Lower lobe of right lung (tissue), 2 donors: ENCODE measurements around the gene UNC80. TPM values are rescaled to one million over a fixed set of nuclear protein-coding genes. Genes with fewer than 3 reads are reported as not detected.

ENCODE experiments used
- ATAC-seq, 2 donors: fragments of 200-7000 bp; cut with Tn5 transposase; one replicate each; pipeline ENCODE4 v1.9.1; 2020 to 2022; ENCODE audit warnings: mild to moderate bottlenecking in 2 of 2, moderate library complexity in 2 of 2
- DNase-seq: peaks from one replicate; pipeline ENCODE4 v3.0.0-alpha.2; 2020
- H3K27ac ChIP-seq: fragments of 200-600 bp; one replicate; pipeline ENCODE4 v1.8.0; 2022
- H3K27me3 ChIP-seq: fragments of 200-600 bp; one replicate; pipeline ENCODE4 v1.8.0; 2022; ENCODE audit warnings: low read depth
- H3K36me3 ChIP-seq: fragments of 200-600 bp; one replicate; pipeline ENCODE4 v1.8.0; 2022; ENCODE audit warnings: mild to moderate bottlenecking
- H3K4me1 ChIP-seq: fragments of 200-600 bp; one replicate; pipeline ENCODE4 v1.8.0; 2022
- H3K4me3 ChIP-seq: fragments of 200-600 bp; one replicate; pipeline ENCODE4 v1.8.0; 2022; ENCODE audit warnings: mild to moderate bottlenecking
- H3K9me3 ChIP-seq: fragments of 200-600 bp; one replicate; pipeline ENCODE4 v1.8.0; 2022
- intact Hi-C: fragments of 100-400 bp; cut with DNase I; formaldehyde crosslinking; loops from one replicate; pipeline ENCODE4 v1.11.0; 2022
- long read RNA-seq: library from polyadenylated mRNA; unstranded; transcript quantifications from one replicate; pipeline ENCODE4 v2.0.0, GENCODE V29; 2021
- total RNA-seq: library from RNA; stranded (reverse); fragmentation: NEBNext Ultra II Directional; extraction: Animal tissue kit (Norgen Biotek cat#: 25700); gene quantifications from one replicate; pipeline ENCODE4 v1.2.1, GENCODE V29; 2021
- TF ChIP-seq, protein P1 (sequence below): fragments of 200-600 bp; IDR thresholded peaks from one replicate; pipeline ENCODE4 v1.8.0; 2022; ENCODE audit warnings: antibody characterized with exemption, mild to moderate bottlenecking
- donor health status: DM: no; HTN: yes; CAD: no; lungs with severe emphysema.

UNC80 gene, protein sequence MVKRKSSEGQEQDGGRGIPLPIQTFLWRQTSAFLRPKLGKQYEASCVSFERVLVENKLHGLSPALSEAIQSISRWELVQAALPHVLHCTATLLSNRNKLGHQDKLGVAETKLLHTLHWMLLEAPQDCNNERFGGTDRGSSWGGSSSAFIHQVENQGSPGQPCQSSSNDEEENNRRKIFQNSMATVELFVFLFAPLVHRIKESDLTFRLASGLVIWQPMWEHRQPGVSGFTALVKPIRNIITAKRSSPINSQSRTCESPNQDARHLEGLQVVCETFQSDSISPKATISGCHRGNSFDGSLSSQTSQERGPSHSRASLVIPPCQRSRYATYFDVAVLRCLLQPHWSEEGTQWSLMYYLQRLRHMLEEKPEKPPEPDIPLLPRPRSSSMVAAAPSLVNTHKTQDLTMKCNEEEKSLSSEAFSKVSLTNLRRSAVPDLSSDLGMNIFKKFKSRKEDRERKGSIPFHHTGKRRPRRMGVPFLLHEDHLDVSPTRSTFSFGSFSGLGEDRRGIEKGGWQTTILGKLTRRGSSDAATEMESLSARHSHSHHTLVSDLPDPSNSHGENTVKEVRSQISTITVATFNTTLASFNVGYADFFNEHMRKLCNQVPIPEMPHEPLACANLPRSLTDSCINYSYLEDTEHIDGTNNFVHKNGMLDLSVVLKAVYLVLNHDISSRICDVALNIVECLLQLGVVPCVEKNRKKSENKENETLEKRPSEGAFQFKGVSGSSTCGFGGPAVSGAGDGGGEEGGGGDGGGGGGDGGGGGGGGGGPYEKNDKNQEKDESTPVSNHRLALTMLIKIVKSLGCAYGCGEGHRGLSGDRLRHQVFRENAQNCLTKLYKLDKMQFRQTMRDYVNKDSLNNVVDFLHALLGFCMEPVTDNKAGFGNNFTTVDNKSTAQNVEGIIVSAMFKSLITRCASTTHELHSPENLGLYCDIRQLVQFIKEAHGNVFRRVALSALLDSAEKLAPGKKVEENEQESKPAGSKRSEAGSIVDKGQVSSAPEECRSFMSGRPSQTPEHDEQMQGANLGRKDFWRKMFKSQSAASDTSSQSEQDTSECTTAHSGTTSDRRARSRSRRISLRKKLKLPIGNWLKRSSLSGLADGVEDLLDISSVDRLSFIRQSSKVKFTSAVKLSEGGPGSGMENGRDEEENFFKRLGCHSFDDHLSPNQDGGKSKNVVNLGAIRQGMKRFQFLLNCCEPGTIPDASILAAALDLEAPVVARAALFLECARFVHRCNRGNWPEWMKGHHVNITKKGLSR (N-terminal part only)
- not detected for total RNA-seq
- long read RNA-seq: 0 reads

DNA sequence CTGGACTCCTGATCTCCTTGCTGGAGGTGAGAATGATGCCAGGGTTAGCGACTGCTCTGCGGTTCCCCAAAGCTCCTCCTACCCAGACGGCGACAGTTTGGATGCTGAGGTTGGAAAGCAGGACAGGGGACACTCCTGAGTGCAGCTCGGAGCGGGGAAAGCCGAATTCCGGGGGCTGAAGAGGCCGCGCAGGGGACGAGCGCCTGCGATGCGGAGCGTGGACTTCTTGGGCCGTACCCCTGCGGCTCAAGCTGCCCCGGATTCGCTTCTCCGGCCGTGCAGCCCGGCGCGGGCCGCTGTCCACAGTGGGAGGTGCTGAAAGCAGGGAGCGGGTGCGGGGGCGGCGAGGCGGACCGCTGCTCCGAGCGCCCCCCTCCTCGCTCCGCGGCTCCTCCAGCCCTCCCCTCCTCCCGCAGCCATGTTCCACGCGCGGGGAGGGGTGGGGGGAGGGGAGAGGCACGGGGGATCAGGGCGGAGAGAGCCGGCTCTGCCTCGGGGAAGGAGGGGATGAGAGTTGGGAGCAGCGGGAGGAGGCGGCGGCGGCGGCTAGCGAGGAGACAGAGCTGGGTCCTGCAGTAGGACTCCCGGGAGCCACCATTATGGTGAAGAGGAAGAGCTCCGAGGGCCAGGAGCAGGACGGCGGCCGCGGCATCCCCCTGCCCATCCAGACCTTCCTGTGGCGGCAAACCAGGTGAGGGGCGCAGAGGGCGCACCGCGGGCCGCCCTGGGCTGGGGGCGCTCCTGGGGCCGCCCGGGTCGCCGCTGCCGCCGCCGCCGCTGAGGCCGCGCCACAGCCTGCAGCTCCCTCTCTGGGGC is at the start of gene UNC80:
Gene UNC80, plus strand, starts transcription at position 359 of the 816 bp plus-strand sequence. Its CDS starts 241 bp downstream, at position 600.
- Histone ChIP-seq H3K4me3 (no peak within 1 kb of the TSS), H3K27ac (no peak within 1 kb of the TSS)

DNA sequence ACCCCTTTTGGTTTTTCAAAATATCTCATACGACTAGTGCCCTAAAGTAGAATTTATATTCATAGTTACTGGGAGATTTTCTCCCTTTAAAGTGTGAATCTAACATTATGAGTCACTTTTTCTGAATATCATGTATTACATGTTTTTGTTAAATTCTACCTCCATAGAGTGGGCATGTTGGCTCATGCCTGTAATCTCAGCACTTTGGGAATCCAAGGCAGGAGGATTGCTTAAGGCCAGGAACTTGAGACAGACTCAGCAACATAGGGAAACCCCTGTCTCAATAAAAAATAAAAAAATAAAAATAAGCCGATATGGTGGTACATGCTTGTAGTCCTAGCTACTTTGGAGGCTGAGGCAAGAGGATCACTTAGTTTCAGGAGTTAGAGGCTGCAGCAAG is 45.3 kb upstream of the UNC80 start:
- TF ChIP-seq, protein P1, sequence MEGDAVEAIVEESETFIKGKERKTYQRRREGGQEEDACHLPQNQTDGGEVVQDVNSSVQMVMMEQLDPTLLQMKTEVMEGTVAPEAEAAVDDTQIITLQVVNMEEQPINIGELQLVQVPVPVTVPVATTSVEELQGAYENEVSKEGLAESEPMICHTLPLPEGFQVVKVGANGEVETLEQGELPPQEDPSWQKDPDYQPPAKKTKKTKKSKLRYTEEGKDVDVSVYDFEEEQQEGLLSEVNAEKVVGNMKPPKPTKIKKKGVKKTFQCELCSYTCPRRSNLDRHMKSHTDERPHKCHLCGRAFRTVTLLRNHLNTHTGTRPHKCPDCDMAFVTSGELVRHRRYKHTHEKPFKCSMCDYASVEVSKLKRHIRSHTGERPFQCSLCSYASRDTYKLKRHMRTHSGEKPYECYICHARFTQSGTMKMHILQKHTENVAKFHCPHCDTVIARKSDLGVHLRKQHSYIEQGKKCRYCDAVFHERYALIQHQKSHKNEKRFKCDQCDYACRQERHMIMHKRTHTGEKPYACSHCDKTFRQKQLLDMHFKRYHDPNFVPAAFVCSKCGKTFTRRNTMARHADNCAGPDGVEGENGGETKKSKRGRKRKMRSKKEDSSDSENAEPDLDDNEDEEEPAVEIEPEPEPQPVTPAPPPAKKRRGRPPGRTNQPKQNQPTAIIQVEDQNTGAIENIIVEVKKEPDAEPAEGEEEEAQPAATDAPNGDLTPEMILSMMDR: no peak
- ATAC-seq (no peak), DNase-seq (no peak)
- no peak overlapping the region for H3K27ac ChIP-seq
- no peaks in the 10 kb centered on the region for H3K27me3 ChIP-seq
- H3K9me3 ChIP-seq: no peaks in the 10 kb centered on the region
- H3K4me3 ChIP-seq: no peak overlapping the region
- no peaks in the 10 kb centered on the region for H3K4me1 ChIP-seq
- intact Hi-C loops: no loop called here
- no peaks in the 10 kb centered on the region for H3K36me3 ChIP-seq

More for the DNA sequence above, at the start of gene UNC80:
- peaks cover 30% of the 10 kb centered on the region for H3K27me3 ChIP-seq
- intact Hi-C loops: no loop called here
- ATAC-seq (peak; percentile 90 to 92), DNase-seq (peak; percentile 61)
- TF ChIP-seq, protein P1: no peak
- H3K36me3 ChIP-seq: no peaks in the 10 kb centered on the region
- no peaks in the 10 kb centered on the region for H3K4me1 ChIP-seq
- no peaks in the 10 kb centered on the region for H3K9me3 ChIP-seq

DNA sequence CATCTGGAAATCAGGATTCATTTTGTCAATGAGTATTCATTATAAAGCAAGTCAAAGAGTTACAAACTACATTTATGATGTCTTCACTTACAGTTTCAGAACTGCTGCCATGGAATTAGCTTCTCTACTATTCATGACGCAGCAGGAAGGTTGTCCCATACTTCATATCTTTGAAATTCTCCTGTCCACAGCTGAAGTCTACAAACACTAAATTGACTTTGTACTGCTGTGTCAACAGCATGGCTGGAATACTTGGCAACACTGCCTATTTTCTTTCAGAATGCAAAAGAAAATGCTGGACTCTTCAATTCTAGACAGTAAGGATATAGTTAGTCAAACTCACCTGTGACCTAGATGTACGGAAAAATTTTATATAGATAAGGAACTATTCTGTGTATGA is 44.6 kb upstream of the UNC80 start:
- TF ChIP-seq, protein P1: no peak
- ATAC-seq (no peak), DNase-seq (no peak)
- no peaks in the 10 kb centered on the region for H3K27me3 ChIP-seq
- H3K4me1 ChIP-seq: no peaks in the 10 kb centered on the region
- H3K36me3 ChIP-seq: no peaks in the 10 kb centered on the region
- no peak overlapping the region for H3K4me3 ChIP-seq
- no peaks in the 10 kb centered on the region for H3K9me3 ChIP-seq
- intact Hi-C loops: no loop called here
- H3K27ac ChIP-seq: no peak overlapping the region

DNA sequence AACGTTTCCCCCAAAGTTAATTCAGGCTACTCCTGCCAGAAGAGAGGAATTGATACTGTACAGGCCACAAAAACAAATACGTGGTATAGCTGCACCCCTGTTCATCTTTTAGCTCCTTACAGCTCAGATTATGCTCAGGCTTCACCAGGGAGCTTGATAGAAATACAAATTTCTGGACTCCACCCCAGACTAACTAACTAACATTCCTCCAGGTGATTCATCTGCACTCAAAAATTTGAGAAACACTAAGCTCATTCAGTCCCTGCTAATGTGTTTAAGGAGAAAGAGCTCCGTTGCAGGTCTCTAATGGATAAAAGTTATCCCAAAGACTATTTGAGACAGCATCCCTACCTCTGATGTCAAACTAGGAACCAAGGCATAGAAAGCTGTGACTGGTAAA is 36.8 kb upstream of the UNC80 start:
- Histone ChIP-seq H3K27ac (no peak overlapping the region), H3K36me3 (no peaks in the 10 kb centered on the region), H3K27me3 (no peaks in the 10 kb centered on the region), H3K9me3 (no peaks in the 10 kb centered on the region), H3K4me3 (no peak overlapping the region), H3K4me1 (no peaks in the 10 kb centered on the region)
- no peak for DNase-seq
- TF ChIP-seq, protein P1: no peak
- intact Hi-C loops: no loop called here
- ATAC-seq: no peak
